ENCODE results near the gene AK2.
"Not testable (repeated sequence)": the region's sequence is repeated elsewhere in the genome, so short reads cannot be mapped to it uniquely, and the experiment has no call there.

The AK2 gene

GRCh38 chr1:33005117-33005837, 31.4 kb downstream of the AK2 start:
- FAIRE-seq (no peak), DNase-seq (ENCODE audit: insufficient read length) (no peak)
- TF ChIP-seq POLR2AphosphoS5 (IDR thresholded peaks at IDR 0.05; ENCODE audit: low read depth, low read length) (no peak), POLR2A (IDR thresholded peaks at IDR 0.05; ENCODE audit: low read depth, low read length) (no peak), TAF1 (IDR thresholded peaks at IDR 0.05; ENCODE audit: borderline replicate concordance, low read depth, low read length) (no peak)

- no peak for TF ChIP-seq TAF1 (IDR thresholded peaks at IDR 0.05; ENCODE audit: borderline replicate concordance, low read depth, low read length)
- TF ChIP-seq POLR2AphosphoS5 (IDR thresholded peaks at IDR 0.05; ENCODE audit: low read depth, low read length) = no peak
- TF ChIP-seq POLR2A (IDR thresholded peaks at IDR 0.05; ENCODE audit: low read depth, low read length) = no peak
- DNase-seq (ENCODE audit: insufficient read length) = no peak
- FAIRE-seq = no peak
These were observed 32.1 kb downstream of the AK2 start for GRCh38 chr1:33004613-33005012.

DNA sequence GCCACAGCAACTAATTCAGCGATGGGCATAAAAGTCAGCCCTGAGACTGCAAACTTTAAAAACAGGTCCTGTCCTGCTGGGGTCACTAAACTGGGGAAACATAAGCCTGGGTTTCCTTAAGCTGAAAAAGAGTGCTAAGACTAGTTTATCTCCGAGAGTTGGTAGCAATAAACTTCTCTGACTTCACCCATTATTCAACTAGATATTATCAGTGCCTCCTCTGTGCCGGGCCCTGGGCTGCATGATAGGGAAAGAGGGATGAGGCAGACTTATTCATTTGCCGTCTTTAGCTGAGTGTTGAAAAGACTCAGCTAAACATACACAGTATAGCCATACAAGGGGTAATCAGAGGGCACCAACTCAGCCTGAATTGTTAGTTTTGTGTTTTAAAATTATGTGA, 33.0 kb downstream of the AK2 start:
- FAIRE-seq (no peak), DNase-seq (ENCODE audit: insufficient read length) (no peak)
- no peak for TF ChIP-seq POLR2AphosphoS5 (IDR thresholded peaks at IDR 0.05; ENCODE audit: low read depth, low read length)
- TF ChIP-seq TAF1 (IDR thresholded peaks at IDR 0.05; ENCODE audit: borderline replicate concordance, low read depth, low read length) = no peak
- TF ChIP-seq POLR2A (IDR thresholded peaks at IDR 0.05; ENCODE audit: low read depth, low read length) = no peak

DNA sequence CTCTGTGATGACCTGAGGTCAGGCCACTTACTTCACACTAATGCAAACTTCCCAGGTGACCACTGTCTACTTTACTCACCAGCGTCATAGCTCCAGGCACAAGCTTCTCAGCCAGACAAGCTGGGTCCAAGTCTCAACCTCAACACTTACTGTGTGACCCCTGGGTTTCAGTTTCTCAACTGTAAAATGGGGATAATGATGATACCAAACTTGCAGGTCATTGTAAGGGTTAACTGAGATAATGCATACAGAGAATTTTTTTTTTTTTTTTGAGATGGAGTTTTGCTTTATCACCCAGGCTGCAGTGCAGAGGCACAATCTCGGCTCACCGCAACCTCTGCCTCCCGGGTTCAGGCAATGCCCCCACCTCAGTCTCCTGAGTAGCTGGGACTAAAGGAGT, 34.7 kb downstream of the AK2 start:
- FAIRE-seq = no peak
- TF ChIP-seq POLR2AphosphoS5 (IDR thresholded peaks at IDR 0.05; ENCODE audit: low read depth, low read length) (no peak), TAF1 (IDR thresholded peaks at IDR 0.05; ENCODE audit: borderline replicate concordance, low read depth, low read length) (no peak)
- no peak for DNase-seq (ENCODE audit: insufficient read length)

DNA sequence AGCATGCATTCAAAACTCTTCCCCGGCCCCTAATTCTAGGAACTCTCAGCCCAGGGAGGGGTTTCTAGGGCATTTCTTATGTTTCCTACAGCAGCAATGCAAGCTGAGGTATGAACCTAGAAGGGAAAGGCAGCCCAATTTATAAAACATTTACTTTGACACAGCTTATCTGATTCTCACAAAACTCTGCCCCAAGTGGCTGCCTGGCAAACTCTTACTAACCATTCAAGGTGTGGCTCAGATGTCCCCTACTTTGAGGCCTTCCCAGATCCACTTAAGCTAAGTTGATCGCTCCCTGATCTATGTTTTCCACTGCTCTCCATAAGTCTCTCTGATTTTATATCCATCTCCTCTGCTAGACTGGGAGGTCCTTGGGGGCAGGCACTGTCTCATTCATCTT, 35.4 kb downstream of the AK2 start:
- FAIRE-seq (no peak), DNase-seq (ENCODE audit: insufficient read length) (no peak)
- no peak for TF ChIP-seq POLR2A (IDR thresholded peaks at IDR 0.05; ENCODE audit: low read depth, low read length)
- TF ChIP-seq TAF1 (IDR thresholded peaks at IDR 0.05; ENCODE audit: borderline replicate concordance, low read depth, low read length) = no peak
- TF ChIP-seq POLR2AphosphoS5 (IDR thresholded peaks at IDR 0.05; ENCODE audit: low read depth, low read length) = no peak

GRCh38 chr1:33000427-33001026, 36.2 kb downstream of the AK2 start:
- TF ChIP-seq POLR2A (IDR thresholded peaks at IDR 0.05; ENCODE audit: low read depth, low read length) (no peak), TAF1 (IDR thresholded peaks at IDR 0.05; ENCODE audit: borderline replicate concordance, low read depth, low read length) (no peak), POLR2AphosphoS5 (IDR thresholded peaks at IDR 0.05; ENCODE audit: low read depth, low read length) (no peak)
- no peak for DNase-seq (ENCODE audit: insufficient read length)
- FAIRE-seq = no peak

DNA sequence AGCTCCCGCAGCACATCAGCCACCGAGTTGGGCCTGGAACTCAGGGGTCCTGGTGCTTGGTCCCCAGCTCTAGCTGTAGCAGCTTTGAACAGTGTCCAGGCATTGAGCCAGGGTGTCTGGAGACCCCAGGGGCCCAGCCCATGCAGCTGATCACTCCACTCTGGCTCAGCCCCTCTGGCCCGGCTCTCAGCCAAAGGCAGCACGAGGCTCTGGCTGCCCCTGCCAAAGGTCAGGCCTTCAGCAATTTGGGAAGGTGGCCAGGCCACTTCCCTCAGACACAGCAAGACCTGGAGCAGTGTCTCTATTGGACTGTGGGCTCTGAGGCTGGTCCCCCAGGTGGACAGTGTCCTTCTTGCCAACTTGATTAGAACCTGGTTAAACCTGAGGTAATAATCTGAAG, 37.7 kb downstream of the AK2 start:
- TF ChIP-seq POLR2A (IDR thresholded peaks at IDR 0.05; ENCODE audit: low read depth, low read length) (no peak), POLR2AphosphoS5 (IDR thresholded peaks at IDR 0.05; ENCODE audit: low read depth, low read length) (no peak), TAF1 (IDR thresholded peaks at IDR 0.05; ENCODE audit: borderline replicate concordance, low read depth, low read length) (no peak)
- no peak for FAIRE-seq
- DNase-seq (ENCODE audit: insufficient read length) = no peak

GRCh38 chr1:32998064-32998463, 38.6 kb downstream of the AK2 start:
- DNase-seq (ENCODE audit: insufficient read length) = no peak
- no peak for FAIRE-seq
- TF ChIP-seq TAF1 (IDR thresholded peaks at IDR 0.05; ENCODE audit: borderline replicate concordance, low read depth, low read length) = no peak
- TF ChIP-seq POLR2AphosphoS5 (IDR thresholded peaks at IDR 0.05; ENCODE audit: low read depth, low read length) = no peak
- no peak for TF ChIP-seq POLR2A (IDR thresholded peaks at IDR 0.05; ENCODE audit: low read depth, low read length)

DNA sequence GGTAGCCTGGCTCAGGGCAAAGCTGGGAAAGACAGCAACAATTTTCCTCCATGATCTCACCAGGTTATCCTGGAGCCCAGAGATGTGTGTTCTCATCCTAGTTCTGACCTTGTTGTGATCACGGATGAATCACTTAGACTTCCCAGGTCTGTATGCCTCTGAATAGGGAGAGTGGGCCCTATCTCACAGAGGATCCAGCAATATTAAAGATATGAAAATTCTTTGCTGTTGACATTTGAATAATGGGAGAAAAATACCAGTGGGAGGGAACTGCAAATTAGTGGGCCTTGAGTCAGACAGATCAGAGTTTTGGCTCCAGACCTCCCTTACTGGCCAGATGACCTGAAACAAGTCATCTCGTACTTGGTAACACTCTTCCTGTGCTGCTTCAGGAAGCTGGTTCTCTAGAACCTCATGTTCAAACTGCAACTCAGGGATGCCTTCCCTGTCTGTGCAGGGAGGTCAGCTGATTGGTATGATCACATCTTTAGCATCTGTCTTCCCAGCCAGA, 39.2 kb downstream of the AK2 start:
- TF ChIP-seq TAF1 (IDR thresholded peaks at IDR 0.05; ENCODE audit: borderline replicate concordance, low read depth, low read length) (no peak), POLR2A (IDR thresholded peaks at IDR 0.05; ENCODE audit: low read depth, low read length) (no peak), POLR2AphosphoS5 (IDR thresholded peaks at IDR 0.05; ENCODE audit: low read depth, low read length) (no peak)
- FAIRE-seq (no peak), DNase-seq (ENCODE audit: insufficient read length) (no peak)

DNA sequence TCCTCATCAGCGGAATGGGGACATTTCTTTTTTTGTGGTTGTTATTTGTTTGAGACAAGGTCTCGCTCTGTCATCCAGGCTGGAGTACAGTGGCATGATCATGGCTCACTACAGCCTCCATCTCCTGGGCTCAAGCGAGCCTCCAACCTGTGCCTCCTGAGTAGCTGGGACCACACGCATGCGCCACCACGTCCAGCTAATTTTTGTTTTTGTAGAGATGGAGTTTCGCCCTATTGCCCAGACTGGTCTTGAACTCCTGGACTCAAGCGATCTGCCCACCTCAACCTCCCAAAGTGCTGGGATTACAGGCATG, 43.4 kb downstream of the AK2 start:
- not testable (repeated sequence) for DNase-seq (ENCODE audit: insufficient read length); FAIRE-seq

DNA sequence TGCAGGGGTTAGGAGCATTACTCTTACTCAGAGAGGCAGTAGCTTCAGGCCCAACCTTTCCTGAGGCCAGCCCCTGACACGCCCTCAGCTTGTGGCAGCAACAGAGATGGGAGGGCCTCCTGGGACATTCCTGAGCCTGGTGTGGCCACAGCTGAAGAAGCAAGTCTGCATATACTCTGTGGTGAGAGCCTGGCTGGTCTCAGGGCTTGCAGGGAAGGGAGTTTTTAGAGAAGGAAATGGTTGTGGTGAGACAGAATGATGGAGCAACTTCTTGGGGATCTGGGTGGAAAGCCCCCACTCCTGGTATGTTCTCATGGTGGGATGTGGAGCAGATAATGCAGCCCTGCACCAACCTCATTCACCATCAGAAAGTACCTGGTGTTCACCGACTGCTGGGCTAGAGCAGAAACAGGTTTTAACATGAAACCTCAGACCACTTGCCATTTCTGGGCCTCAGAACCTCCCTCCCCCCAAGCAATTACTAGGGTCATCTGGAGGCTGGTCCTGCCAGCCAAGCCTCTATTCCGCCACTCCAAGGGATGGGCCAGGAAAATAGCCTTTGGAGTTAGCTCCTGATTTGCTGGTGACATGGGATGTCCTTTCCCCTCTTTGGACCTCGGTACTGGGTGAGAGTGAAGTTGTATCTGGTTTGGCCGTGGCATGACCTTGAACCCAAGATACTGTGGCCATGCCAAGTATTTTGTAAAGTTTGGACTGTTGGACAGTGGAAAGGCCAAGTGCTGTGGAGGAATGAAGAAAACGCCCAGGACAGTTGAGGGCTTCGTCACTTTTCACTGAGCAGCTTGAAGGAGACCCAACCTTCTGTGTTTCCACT, 44.0 kb downstream of the AK2 start:
- TF ChIP-seq TAF1 (IDR thresholded peaks at IDR 0.05; ENCODE audit: borderline replicate concordance, low read depth, low read length) (no peak), POLR2AphosphoS5 (IDR thresholded peaks at IDR 0.05; ENCODE audit: low read depth, low read length) (no peak), POLR2A (IDR thresholded peaks at IDR 0.05; ENCODE audit: low read depth, low read length) (no peak)
- DNase-seq (ENCODE audit: insufficient read length) (peak; percentile 59), FAIRE-seq (peak; percentile 92)
